HEK293 (cell line): Measurements from ENCODE around the gene EN1.

Experiments
- CTCF ChIA-PET: fragments of 350-600 bp; formaldehyde crosslinking; extraction: SDS; loops from one replicate; lab custom pipeline; 2021; ENCODE audit warnings: antibody characterized with exemption; lab: Yijun Ruan, JAX
- POLR2A ChIA-PET: fragments of 300-600 bp; formaldehyde crosslinking; extraction: SDS; loops from one replicate; lab custom pipeline; 2020; ENCODE audit warnings: antibody characterized with exemption, inconsistent platforms; lab: Yijun Ruan, JAX
- H3K27ac ChIP-seq: fragments of 200-500 bp; sonication (Bioruptor generic); 2 replicates; pipeline ENCODE4 v1.5.1; 2014; ENCODE audit warnings: low read depth, low read length, control low read depth, inconsistent platforms; ENCODE audit errors: extremely low read depth
- H3K36me3 ChIP-seq, 2 experiments: fragments of 200-500 bp in 1 of 2; sonication (Bioruptor generic) in 1 of 2; 1 replicate in 1 of 2; 2 replicates in 1 of 2; pipeline ENCODE4 v1.5.1; 2014 to 2017; ENCODE audit warnings: inconsistent platforms in 2 of 2, low read length in 2 of 2; ENCODE audit not compliant: control insufficient read depth in 2 of 2, insufficient read depth in 1 of 2
- H3K4me1 ChIP-seq: fragments of 200-500 bp; sonication (Bioruptor generic); 2 replicates; pipeline ENCODE4 v1.5.1; 2014; ENCODE audit warnings: mild to moderate bottlenecking, low read length, inconsistent platforms; ENCODE audit not compliant: control insufficient read depth, insufficient read depth
- H3K4me3 ChIP-seq: 2 replicates; pipeline ENCODE4 v1.5.1; 2011; ENCODE audit warnings: low read depth, mild to moderate bottlenecking, control low read depth, low read length, moderate library complexity
- H3K9me3 ChIP-seq: fragments of 200-500 bp; sonication (Bioruptor generic); 2 replicates; pipeline ENCODE4 v1.5.1; 2014; ENCODE audit warnings: low read depth, low read length, inconsistent platforms; ENCODE audit not compliant: control insufficient read depth, insufficient read depth
- ATF2 ChIP-seq: fragments of 450-650 bp; formaldehyde crosslinking; IDR thresholded peaks from 2 replicates; pipeline ENCODE4 v1.5.1; 2016; ENCODE audit warnings: missing biosample characterization, missing genetic modification characterization, low read depth
- GFI1B ChIP-seq: fragments of 450-650 bp; formaldehyde crosslinking; IDR thresholded peaks from 2 replicates; pipeline ENCODE4 v1.5.1; 2016; ENCODE audit warnings: missing biosample characterization, missing genetic modification characterization
- GLI4 ChIP-seq: fragments of 450-650 bp; formaldehyde crosslinking; IDR thresholded peaks from 2 replicates; pipeline ENCODE4 v1.5.1; 2016; ENCODE audit warnings: missing biosample characterization, missing genetic modification characterization
- KLF17 ChIP-seq: fragments of 450-650 bp; formaldehyde crosslinking; IDR thresholded peaks from 2 replicates; pipeline ENCODE4 v1.5.1; 2016; ENCODE audit warnings: missing biosample characterization, missing genetic modification characterization
- SETDB1 ChIP-seq: IDR thresholded peaks from one replicate; pipeline ENCODE4 v1.6.1; 2017; ENCODE audit warnings: mild to moderate bottlenecking, low read length, moderate library complexity, mixed read lengths; ENCODE audit not compliant: insufficient read length
- SP3 ChIP-seq: fragments of 450-650 bp; formaldehyde crosslinking; IDR thresholded peaks from 2 replicates; pipeline ENCODE4 v1.5.1; 2016; ENCODE audit warnings: missing biosample characterization, missing genetic modification characterization
- ZNF214 ChIP-seq: fragments of 450-650 bp; formaldehyde crosslinking; IDR thresholded peaks from 2 replicates; pipeline ENCODE4 v1.5.1; 2017; ENCODE audit warnings: missing biosample characterization, mild to moderate bottlenecking, missing genetic modification characterization, borderline replicate concordance
- ZNF23 ChIP-seq: fragments of 450-650 bp; formaldehyde crosslinking; IDR thresholded peaks from 2 replicates; pipeline ENCODE4 v1.5.1; 2016; ENCODE audit warnings: missing biosample characterization, missing genetic modification characterization, borderline replicate concordance
- ZNF266 ChIP-seq: fragments of 450-650 bp; formaldehyde crosslinking; IDR thresholded peaks from 2 replicates; pipeline ENCODE4 v1.5.1; 2016; ENCODE audit warnings: missing biosample characterization, missing genetic modification characterization, low read depth
- ZNF311 ChIP-seq: fragments of 450-650 bp; formaldehyde crosslinking; IDR thresholded peaks from 2 replicates; pipeline ENCODE4 v1.5.1; 2017; ENCODE audit warnings: missing biosample characterization, missing genetic modification characterization, borderline replicate concordance
- ZNF335 ChIP-seq: fragments of 450-650 bp; formaldehyde crosslinking; conservative IDR thresholded peaks from 2 replicates; pipeline ENCODE4 v1.5.1; 2016; ENCODE audit warnings: missing biosample characterization, missing genetic modification characterization
- ZNF341 ChIP-seq: fragments of 450-650 bp; formaldehyde crosslinking; IDR thresholded peaks from 2 replicates; pipeline ENCODE4; 2016; ENCODE audit warnings: low read depth, missing biosample characterization, missing genetic modification characterization
- ZNF350 ChIP-seq: fragments of 450-650 bp; formaldehyde crosslinking; IDR thresholded peaks from 2 replicates; pipeline ENCODE4 v1.5.0; 2017; ENCODE audit warnings: missing biosample characterization, mild to moderate bottlenecking, missing genetic modification characterization
- ZNF510 ChIP-seq: fragments of 450-650 bp; formaldehyde crosslinking; IDR thresholded peaks from 2 replicates; pipeline ENCODE4 v1.5.1; 2018; ENCODE audit warnings: mild to moderate bottlenecking, missing genetic modification characterization, missing biosample characterization; ENCODE audit not compliant: insufficient replicate concordance
- ZNF747 ChIP-seq: fragments of 450-650 bp; formaldehyde crosslinking; IDR thresholded peaks from 2 replicates; pipeline ENCODE4 v1.5.1; 2016; ENCODE audit warnings: missing biosample characterization, missing genetic modification characterization
- ZXDB ChIP-seq: fragments of 450-650 bp; formaldehyde crosslinking; IDR thresholded peaks from 2 replicates; pipeline ENCODE4 v1.5.1; 2016; ENCODE audit warnings: missing biosample characterization, missing genetic modification characterization
- TF ChIP-seq, protein P1 (sequence below): fragments of 450-650 bp; formaldehyde crosslinking; IDR thresholded peaks from 2 replicates; pipeline ENCODE4 v1.5.1; 2016; ENCODE audit warnings: missing biosample characterization, missing genetic modification characterization, borderline replicate concordance
- TF ChIP-seq, protein P2 (sequence below): fragments of 450-650 bp; IDR thresholded peaks from 2 replicates; pipeline ENCODE4 v1.5.1; 2018; ENCODE audit warnings: missing biosample characterization, mild to moderate bottlenecking, missing genetic modification characterization

The EN1 gene

GRCh38 chr2:118841828-118842461 is 5.5 kb downstream of the EN1 start:
- no peak overlapping the region for H3K4me3 ChIP-seq
- TF ChIP-seq, protein P1, sequence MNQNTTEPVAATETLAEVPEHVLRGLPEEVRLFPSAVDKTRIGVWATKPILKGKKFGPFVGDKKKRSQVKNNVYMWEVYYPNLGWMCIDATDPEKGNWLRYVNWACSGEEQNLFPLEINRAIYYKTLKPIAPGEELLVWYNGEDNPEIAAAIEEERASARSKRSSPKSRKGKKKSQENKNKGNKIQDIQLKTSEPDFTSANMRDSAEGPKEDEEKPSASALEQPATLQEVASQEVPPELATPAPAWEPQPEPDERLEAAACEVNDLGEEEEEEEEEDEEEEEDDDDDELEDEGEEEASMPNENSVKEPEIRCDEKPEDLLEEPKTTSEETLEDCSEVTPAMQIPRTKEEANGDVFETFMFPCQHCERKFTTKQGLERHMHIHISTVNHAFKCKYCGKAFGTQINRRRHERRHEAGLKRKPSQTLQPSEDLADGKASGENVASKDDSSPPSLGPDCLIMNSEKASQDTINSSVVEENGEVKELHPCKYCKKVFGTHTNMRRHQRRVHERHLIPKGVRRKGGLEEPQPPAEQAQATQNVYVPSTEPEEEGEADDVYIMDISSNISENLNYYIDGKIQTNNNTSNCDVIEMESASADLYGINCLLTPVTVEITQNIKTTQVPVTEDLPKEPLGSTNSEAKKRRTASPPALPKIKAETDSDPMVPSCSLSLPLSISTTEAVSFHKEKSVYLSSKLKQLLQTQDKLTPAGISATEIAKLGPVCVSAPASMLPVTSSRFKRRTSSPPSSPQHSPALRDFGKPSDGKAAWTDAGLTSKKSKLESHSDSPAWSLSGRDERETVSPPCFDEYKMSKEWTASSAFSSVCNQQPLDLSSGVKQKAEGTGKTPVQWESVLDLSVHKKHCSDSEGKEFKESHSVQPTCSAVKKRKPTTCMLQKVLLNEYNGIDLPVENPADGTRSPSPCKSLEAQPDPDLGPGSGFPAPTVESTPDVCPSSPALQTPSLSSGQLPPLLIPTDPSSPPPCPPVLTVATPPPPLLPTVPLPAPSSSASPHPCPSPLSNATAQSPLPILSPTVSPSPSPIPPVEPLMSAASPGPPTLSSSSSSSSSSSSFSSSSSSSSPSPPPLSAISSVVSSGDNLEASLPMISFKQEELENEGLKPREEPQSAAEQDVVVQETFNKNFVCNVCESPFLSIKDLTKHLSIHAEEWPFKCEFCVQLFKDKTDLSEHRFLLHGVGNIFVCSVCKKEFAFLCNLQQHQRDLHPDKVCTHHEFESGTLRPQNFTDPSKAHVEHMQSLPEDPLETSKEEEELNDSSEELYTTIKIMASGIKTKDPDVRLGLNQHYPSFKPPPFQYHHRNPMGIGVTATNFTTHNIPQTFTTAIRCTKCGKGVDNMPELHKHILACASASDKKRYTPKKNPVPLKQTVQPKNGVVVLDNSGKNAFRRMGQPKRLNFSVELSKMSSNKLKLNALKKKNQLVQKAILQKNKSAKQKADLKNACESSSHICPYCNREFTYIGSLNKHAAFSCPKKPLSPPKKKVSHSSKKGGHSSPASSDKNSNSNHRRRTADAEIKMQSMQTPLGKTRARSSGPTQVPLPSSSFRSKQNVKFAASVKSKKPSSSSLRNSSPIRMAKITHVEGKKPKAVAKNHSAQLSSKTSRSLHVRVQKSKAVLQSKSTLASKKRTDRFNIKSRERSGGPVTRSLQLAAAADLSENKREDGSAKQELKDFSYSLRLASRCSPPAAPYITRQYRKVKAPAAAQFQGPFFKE (tag by site-specific recombination): no peak
- TF ChIP-seq ZNF747 (tag by site-specific recombination) (no peak), ZXDB (tag by site-specific recombination) (no peak), GLI4 (tag by site-specific recombination) (no peak), ZNF311 (no peak), ZNF350 (tag by site-specific recombination) (no peak), ATF2 (tag by site-specific recombination) (no peak), ZNF23 (tag by site-specific recombination) (no peak), SP3 (tag by site-specific recombination) (no peak), ZNF214 (tag by site-specific recombination) (no peak), SETDB1 (no peak), GFI1B (tag by site-specific recombination) (no peak), ZNF341 (no peak), ZNF266 (tag by site-specific recombination) (no peak), KLF17 (tag by site-specific recombination) (no peak), ZNF335 (no peak), ZNF510 (tag by site-specific recombination) (no peak)
- TF ChIP-seq, protein P2, sequence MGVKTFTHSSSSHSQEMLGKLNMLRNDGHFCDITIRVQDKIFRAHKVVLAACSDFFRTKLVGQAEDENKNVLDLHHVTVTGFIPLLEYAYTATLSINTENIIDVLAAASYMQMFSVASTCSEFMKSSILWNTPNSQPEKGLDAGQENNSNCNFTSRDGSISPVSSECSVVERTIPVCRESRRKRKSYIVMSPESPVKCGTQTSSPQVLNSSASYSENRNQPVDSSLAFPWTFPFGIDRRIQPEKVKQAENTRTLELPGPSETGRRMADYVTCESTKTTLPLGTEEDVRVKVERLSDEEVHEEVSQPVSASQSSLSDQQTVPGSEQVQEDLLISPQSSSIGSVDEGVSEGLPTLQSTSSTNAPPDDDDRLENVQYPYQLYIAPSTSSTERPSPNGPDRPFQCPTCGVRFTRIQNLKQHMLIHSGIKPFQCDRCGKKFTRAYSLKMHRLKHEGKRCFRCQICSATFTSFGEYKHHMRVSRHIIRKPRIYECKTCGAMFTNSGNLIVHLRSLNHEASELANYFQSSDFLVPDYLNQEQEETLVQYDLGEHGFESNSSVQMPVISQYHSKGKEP (tag by site-specific recombination): no peak
- CTCF ChIA-PET: no interaction called here
- 0 out of 2 replicates have a peak, but pooled peaks cover 3% of the 10 kb centered on the region for H3K4me1 ChIP-seq
- no peak overlapping the region for H3K27ac ChIP-seq
- POLR2A ChIA-PET: no interaction called here
- H3K9me3 ChIP-seq: no peaks in the 10 kb centered on the region
- peaks cover 0 to 30% of the 10 kb centered on the region in 2 experiments; a peak in 1 of 3 replicates for H3K36me3 ChIP-seq
